ENCODE results near the gene CCNG2. TPM values are rescaled to one million over a fixed set of nuclear protein-coding genes. Genes with fewer than 3 reads are reported as not detected.

The CCNG2 gene
- total and polyA plus RNA-seq, 10 of the 15 experiments (the other 5 are each of a cell fraction or from before 2014, with no cell fraction given), result 1.9 to 70.6 (median 5.9) TPM

DNA sequence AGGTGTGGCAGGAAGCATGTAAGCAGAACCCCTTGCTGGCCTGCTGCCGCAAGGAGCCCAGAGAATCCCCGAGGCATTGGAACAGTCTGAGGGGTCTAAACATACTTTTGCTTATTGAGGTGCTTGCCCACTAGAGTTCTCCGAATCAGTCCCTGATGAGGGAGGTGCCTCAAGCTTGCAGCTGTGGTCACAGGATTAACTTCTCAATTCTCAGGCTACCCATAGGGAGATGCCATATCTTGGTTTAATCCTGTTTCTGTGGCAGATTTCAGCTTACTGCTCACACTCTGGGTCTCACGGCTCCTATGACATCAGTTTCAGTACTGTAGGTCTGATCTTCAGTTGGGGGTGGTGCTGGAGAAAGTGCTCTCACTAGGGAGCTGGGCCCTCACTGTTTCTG, 39.9 kb downstream of the CCNG2 start (continued):
- TF ChIP-seq IRF3 (IDR thresholded peaks at IDR 0.05) (no peak), TCF12 (IDR thresholded peaks at IDR 0.05; ENCODE audit: low read depth, low read length) (no peak), HDAC2 (IDR thresholded peaks at IDR 0.05) (no peak), CUX1 (IDR thresholded peaks at IDR 0.05; ENCODE audit: insufficient replicate concordance, low read depth, low read length) (no peak), NR2C1 (IDR thresholded peaks at IDR 0.05) (no peak), BCLAF1 (IDR thresholded peaks at IDR 0.05) (no peak), MYC (IDR thresholded peaks at IDR 0.05; ENCODE audit: insufficient read depth, insufficient read length, insufficient replicate concordance, low read length, severe bottlenecking) (no peak), MYB (IDR thresholded peaks at IDR 0.05; ENCODE audit: borderline replicate concordance, low read depth, low read length) (no peak), FOXM1 (IDR thresholded peaks at IDR 0.05; ENCODE audit: low read depth, low read length) (no peak), ZNF274 (IDR thresholded peaks at IDR 0.05; ENCODE audit: insufficient read depth, insufficient read length) (no peak), DPF2 (IDR thresholded peaks at IDR 0.05) (0 out of 2 replicates have a peak, but pooled peaks have one; percentile 15), MTA2 (IDR thresholded peaks at IDR 0.05; ENCODE audit: low read depth) (no peak), NFIC (IDR thresholded peaks at IDR 0.05; ENCODE audit: low read depth, low read length) (peak; percentile 21; the same call in 1 of the 2 replicates), STAT1 (conservative IDR thresholded peaks at IDR 0.05) (no peak), RUNX3 (IDR thresholded peaks at IDR 0.05; ENCODE audit: low read length) (peak; percentile 75)
- TF ChIP-seq, protein P1, sequence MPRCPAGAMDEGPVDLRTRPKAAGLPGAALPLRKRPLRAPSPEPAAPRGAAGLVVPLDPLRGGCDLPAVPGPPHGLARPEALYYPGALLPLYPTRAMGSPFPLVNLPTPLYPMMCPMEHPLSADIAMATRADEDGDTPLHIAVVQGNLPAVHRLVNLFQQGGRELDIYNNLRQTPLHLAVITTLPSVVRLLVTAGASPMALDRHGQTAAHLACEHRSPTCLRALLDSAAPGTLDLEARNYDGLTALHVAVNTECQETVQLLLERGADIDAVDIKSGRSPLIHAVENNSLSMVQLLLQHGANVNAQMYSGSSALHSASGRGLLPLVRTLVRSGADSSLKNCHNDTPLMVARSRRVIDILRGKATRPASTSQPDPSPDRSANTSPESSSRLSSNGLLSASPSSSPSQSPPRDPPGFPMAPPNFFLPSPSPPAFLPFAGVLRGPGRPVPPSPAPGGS (IDR thresholded peaks at IDR 0.05; ENCODE audit: borderline replicate concordance, insufficient read depth, low read depth, low read length, poor library complexity, severe bottlenecking), result no peak
- TF ChIP-seq, protein P2, sequence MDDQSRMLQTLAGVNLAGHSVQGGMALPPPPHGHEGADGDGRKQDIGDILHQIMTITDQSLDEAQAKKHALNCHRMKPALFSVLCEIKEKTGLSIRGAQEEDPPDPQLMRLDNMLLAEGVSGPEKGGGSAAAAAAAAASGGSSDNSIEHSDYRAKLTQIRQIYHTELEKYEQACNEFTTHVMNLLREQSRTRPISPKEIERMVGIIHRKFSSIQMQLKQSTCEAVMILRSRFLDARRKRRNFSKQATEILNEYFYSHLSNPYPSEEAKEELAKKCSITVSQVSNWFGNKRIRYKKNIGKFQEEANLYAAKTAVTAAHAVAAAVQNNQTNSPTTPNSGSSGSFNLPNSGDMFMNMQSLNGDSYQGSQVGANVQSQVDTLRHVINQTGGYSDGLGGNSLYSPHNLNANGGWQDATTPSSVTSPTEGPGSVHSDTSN (IDR thresholded peaks at IDR 0.05; ENCODE audit: insufficient replicate concordance, low read depth, low read length), result no peak

All from GM12878 (cell line).